A549 (cell line): ENCODE results near the gene NOP53. TPM values are rescaled to one million over a fixed set of nuclear protein-coding genes. Genes with fewer than 3 reads are reported as not detected.

Experiments used
- ATAC-seq, 2 experiments: fragments of 200-7000 bp in 1 of 2; fragments of >200 bp in 1 of 2; cut with Nextera tagmentation in 1 of 2; cut with Tn5 transposase in 1 of 2; 3 replicates each; pipeline versions ENCODE4 v1.8.0 to v1.9.1; 2018 to 2020; ENCODE audit warnings: mild to moderate bottlenecking in 1 of 2, moderate library complexity in 1 of 2
- CTCF ChIA-PET: fragments of 300-600 bp; sonication (Branson Sonifier 250); formaldehyde crosslinking; extraction: SDS; loops from one replicate; lab custom pipeline; 2021; ENCODE audit warnings: antibody characterized with exemption, inconsistent platforms; lab: Yijun Ruan, JAX
- POLR2A ChIA-PET: fragments of 350-600 bp; formaldehyde crosslinking; extraction: SDS; loops from one replicate; lab custom pipeline; 2021; ENCODE audit warnings: antibody characterized with exemption, inconsistent platforms; lab: Yijun Ruan, JAX
- DNase-seq, 2 experiments: peaks; one replicate each; pipeline versions ENCODE4 v3.0.0 to v3.0.0-alpha.2; 2011 to 2016; ENCODE audit warnings: low read depth in 1 of 2, low spot score in 1 of 2
- FAIRE-seq: peaks from 2 replicates; lab custom pipeline; 2011; peaks lifted over from hg19 to GRCh38; lab: Jason Lieb, UNC
- H3K27ac ChIP-seq, 2 experiments: fragments of >200 bp; sonication (Bioruptor Twin); formaldehyde crosslinking; 3 replicates each; pipeline ENCODE4 v1.5.1; 2016 to 2017
- H3K4me1 ChIP-seq: fragments of >200 bp; sonication (Bioruptor Twin); formaldehyde crosslinking; 3 replicates; pipeline ENCODE4 v1.6.1; 2016
- H3K4me2 ChIP-seq: fragments of >200 bp; sonication (Bioruptor Twin); formaldehyde crosslinking; 3 replicates; pipeline ENCODE4 v1.6.1; 2016
- H3K4me3 ChIP-seq: fragments of >200 bp; sonication (Bioruptor Twin); formaldehyde crosslinking; 3 replicates; pipeline ENCODE4 v1.5.1; 2016
- H3K9me3 ChIP-seq: fragments of >200 bp; sonication (Bioruptor Twin); formaldehyde crosslinking; 3 replicates; pipeline ENCODE4 v1.6.1; 2016
- CBX2 ChIP-seq: fragments of 200-600 bp; sonication (generic); IDR thresholded peaks from 2 replicates; pipeline ENCODE4 v1.6.1; 2016; ENCODE audit warnings: low read depth, mild to moderate bottlenecking, borderline replicate concordance
- CBX8 ChIP-seq: fragments of 200-600 bp; sonication (generic); IDR thresholded peaks from 2 replicates; pipeline ENCODE4 v1.6.1; 2016
- CEBPB ChIP-seq, 2 experiments: fragments of >200 bp in 1 of 2; sonication (Bioruptor Twin) in 1 of 2; formaldehyde crosslinking in 1 of 2; IDR thresholded peaks; 2 replicates each; pipeline ENCODE4 v1.6.1; 2012 to 2016
- CHD2 ChIP-seq: fragments of 150-350 bp; IDR thresholded peaks from 2 replicates; pipeline ENCODE4 v1.6.1; 2014; ENCODE audit warnings: low read length; ENCODE audit not compliant: partially characterized antibody
- ESRRA ChIP-seq: fragments of 150-350 bp; IDR thresholded peaks from 2 replicates; pipeline ENCODE4 v1.6.1; 2014; ENCODE audit warnings: mild to moderate bottlenecking, low read length, borderline replicate concordance
- FOXS1 ChIP-seq: fragments of 250-450 bp; sonication (Bioruptor Pico); IDR thresholded peaks from 2 replicates; pipeline ENCODE4 v1.5.0; 2020; ENCODE audit warnings: mild to moderate bottlenecking, moderate library complexity
- HEYL ChIP-seq: fragments of 250-450 bp; sonication (Bioruptor Pico); IDR thresholded peaks from 2 replicates; pipeline ENCODE4 v1.8.0; 2021; ENCODE audit warnings: mild to moderate bottlenecking, moderate library complexity
- HOXA7 ChIP-seq: fragments of 250-450 bp; sonication (Bioruptor Pico); IDR thresholded peaks from 2 replicates; pipeline ENCODE4 v1.5.0; 2020; ENCODE audit warnings: mild to moderate bottlenecking, moderate library complexity
- HOXB5 ChIP-seq: fragments of 250-450 bp; sonication (Bioruptor Pico); IDR thresholded peaks from 2 replicates; pipeline ENCODE4 v1.5.0; 2020; ENCODE audit warnings: mild to moderate bottlenecking, moderate library complexity
- KDM1A ChIP-seq: fragments of 200-600 bp; sonication (generic); IDR thresholded peaks from 2 replicates; pipeline ENCODE4 v1.6.1; 2016; ENCODE audit warnings: low read depth, mild to moderate bottlenecking
- KDM5A ChIP-seq: fragments of 200-600 bp; sonication (generic); IDR thresholded peaks from 2 replicates; pipeline ENCODE4 v1.6.1; 2016; ENCODE audit warnings: antibody characterized with exemption, mild to moderate bottlenecking
- MAZ ChIP-seq: fragments of 150-350 bp; IDR thresholded peaks from 2 replicates; pipeline ENCODE4 v1.6.1; 2014; ENCODE audit warnings: antibody characterized with exemption, low read depth, low read length, borderline replicate concordance
- NPAS2 ChIP-seq: fragments of 250-450 bp; sonication (Bioruptor Pico); IDR thresholded peaks from 2 replicates; pipeline ENCODE4 v1.8.0; 2022; ENCODE audit warnings: mild to moderate bottlenecking, moderate library complexity, borderline replicate concordance
- POLR2A ChIP-seq: IDR thresholded peaks from 2 replicates; pipeline ENCODE4 v1.6.1; 2012; ENCODE audit warnings: mild to moderate bottlenecking, low read length
- POLR2AphosphoS2 ChIP-seq: conservative IDR thresholded peaks from 2 replicates; pipeline ENCODE4 v1.6.1; 2012; ENCODE audit warnings: low read length, improper control_type of control experiment, inconsistent platforms
- RARB ChIP-seq: fragments of 250-450 bp; sonication (Bioruptor Pico); IDR thresholded peaks from 2 replicates; pipeline ENCODE4 v1.8.0; 2021; ENCODE audit warnings: mild to moderate bottlenecking, moderate library complexity
- RCOR1 ChIP-seq: fragments of 150-350 bp; IDR thresholded peaks from 2 replicates; pipeline ENCODE4 v1.6.1; 2014; ENCODE audit warnings: antibody characterized with exemption, low read length, low read depth
- REST ChIP-seq: fragments of 200-600 bp; sonication (generic); IDR thresholded peaks from 2 replicates; pipeline ENCODE4 v1.6.1; 2016; ENCODE audit warnings: antibody characterized with exemption, mild to moderate bottlenecking, moderate library complexity
- TFCP2L1 ChIP-seq: fragments of 250-450 bp; sonication (Bioruptor Pico); IDR thresholded peaks from 2 replicates; pipeline ENCODE4 v1.5.0; 2021; ENCODE audit warnings: mild to moderate bottlenecking
- ZC3H11A ChIP-seq: fragments of 450-650 bp; IDR thresholded peaks from 2 replicates; pipeline ENCODE4 v1.6.1; 2014; ENCODE audit warnings: antibody characterized with exemption, mild to moderate bottlenecking
- ZFP36 ChIP-seq: fragments of 450-650 bp; IDR thresholded peaks from 2 replicates; pipeline ENCODE4 v1.6.1; 2014; ENCODE audit warnings: borderline replicate concordance; ENCODE audit not compliant: partially characterized antibody
- ZNF302 ChIP-seq: fragments of 250-450 bp; sonication (Bioruptor Pico); IDR thresholded peaks from 2 replicates; pipeline ENCODE4 v1.9.0; 2021; ENCODE audit warnings: inconsistent platforms, mild to moderate bottlenecking, moderate library complexity
- ZSCAN20 ChIP-seq: fragments of 250-450 bp; sonication (Bioruptor Pico); IDR thresholded peaks from 2 replicates; pipeline ENCODE4 v1.8.0; 2022; ENCODE audit warnings: mild to moderate bottlenecking, moderate library complexity
- WGBS: methylation state at CpG from one replicate; pipeline ENCODE4 v1.1.6; 2017; ENCODE audit errors: missing lambda C conversion rate; 5-methylcytosine and 5-hydroxymethylcytosine counted together
- polyA plus RNA-seq, 4 experiments: library from polyadenylated mRNA; depleted of rRNA in 3 of 4; stranded (reverse); fragments of >200 nt; fragmentation: RNase III in 1 of 4; extraction: RNeasy Plus Mini Kit Qiagen cat#74134 plus additional on column Dnase treatment in 1 of 4; gene quantifications; 2 replicates in 3 of 4; 3 replicates in 1 of 4; pipeline ENCODE4 v1.2.3, GENCODE V29; 2011 to 2017
- TF ChIP-seq, protein P1 (sequence below): fragments of 250-450 bp; sonication (Bioruptor Pico); IDR thresholded peaks from 2 replicates; pipeline ENCODE4 v1.5.0; 2020; ENCODE audit warnings: low read depth, mild to moderate bottlenecking, moderate library complexity
- TF ChIP-seq, protein P2 (sequence below): fragments of 450-650 bp; IDR thresholded peaks from 2 replicates; pipeline ENCODE4 v1.6.1; 2014; ENCODE audit warnings: antibody characterized with exemption
- TF ChIP-seq, protein P3 (sequence below): fragments of >200 bp; sonication (Bioruptor Twin); formaldehyde crosslinking; IDR thresholded peaks from 3 replicates; pipeline ENCODE4 v1.5.1; 2016
- TF ChIP-seq, protein P4 (sequence below): IDR thresholded peaks from 2 replicates; pipeline ENCODE4 v1.6.1; 2012

NOP53 gene
- polyA plus RNA-seq, 2 of the 4 experiments (the other 2 are of a cell fraction) = 135 to 182 TPM

DNA sequence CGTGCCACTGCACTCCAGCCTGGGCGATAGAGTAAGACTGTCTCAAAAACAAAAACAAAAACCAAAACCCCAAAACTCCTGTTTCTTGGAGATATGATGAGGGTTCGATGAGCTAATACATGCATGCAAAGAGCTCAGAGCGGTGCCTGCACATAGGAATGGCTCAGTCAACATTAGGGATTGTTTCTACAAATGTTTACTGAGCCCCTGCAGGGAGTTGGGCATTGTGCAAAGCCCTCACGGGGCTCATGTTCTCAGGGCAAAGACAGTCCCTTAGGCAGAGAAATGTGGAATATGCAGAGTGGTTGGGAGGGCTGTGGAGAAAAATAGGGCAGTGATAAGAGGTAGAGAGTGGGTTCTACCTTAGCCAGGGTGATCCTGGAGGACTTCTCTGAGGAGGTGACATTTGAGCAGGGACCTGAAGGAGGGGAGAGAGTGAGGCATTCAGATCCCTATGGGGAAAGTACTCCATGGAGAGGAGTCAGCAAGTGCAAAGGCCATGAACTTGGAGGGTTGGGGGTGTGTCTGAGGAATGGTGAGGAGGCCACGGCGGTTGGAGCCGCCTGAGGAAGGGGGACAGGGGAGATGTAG is 33.6 kb upstream of the NOP53 start:
- Histone ChIP-seq H3K4me1 (no peaks in the 10 kb centered on the region), H3K4me3 (no peak overlapping the region), H3K9me3 (0 out of 3 replicates have a peak, but pooled peaks cover 3% of the 10 kb centered on the region), H3K4me2 (no peak overlapping the region), H3K27ac (no peak overlapping the region)
- FAIRE-seq = no peak
- ATAC-seq = no peak
- TF ChIP-seq KDM5A (no peak), ZFP36 (peak; percentile 96)
- ChIA-PET POLR2A (interaction anchor here (3.9 kb wide), 1 partner anchor 33 kb away, joined by 69 read pairs; the partner anchor contains the start of gene NOP53), CTCF (interaction anchor here (0.8 to 23.3 kb wide), 11 partner anchors 10 to 363 kb away, joined by 3 to 1389 read pairs (median 16); partner anchors contain the start of genes DHX34 and NOP53)
- WGBS = 61% methylated on average over 8 of the region's 8 CpGs
- DNase-seq = no peak

- H3K9me3 ChIP-seq = 0 out of 3 replicates have a peak, but pooled peaks cover 3% of the 10 kb centered on the region
- FAIRE-seq (no peak), DNase-seq (peak; percentile 69 to 84), ATAC-seq (peak; percentile 83 to 92)
- peaks cover 4% of the 10 kb centered on the region for H3K4me1 ChIP-seq
- H3K27ac ChIP-seq = peak within 1 kb of the TSS; percentile 97 to 99
- WGBS = 3% methylated on average over 52 of the region's 52 CpGs
- ChIA-PET POLR2A (interaction anchor here (0.7 to 3.9 kb wide), 5 partner anchors 10 to 456 kb away, joined by 3 to 69 read pairs (median 6); partner anchors contain the start of gene NOP53), CTCF (interaction anchor here (0.6 to 23.3 kb wide), 46 partner anchors 12 to 422 kb away, joined by 3 to 1389 read pairs (median 5); partner anchors contain the start of genes KPTN, NAPA and NOP53)
- peak within 1 kb of the TSS; percentile 84 for H3K4me2 ChIP-seq
- H3K4me3 ChIP-seq = peak within 1 kb of the TSS; percentile 89
- TF ChIP-seq HEYL (CRISPR knock-in tag) (no peak), HOXA7 (CRISPR knock-in tag) (no peak), RARB (no peak), HOXB5 (CRISPR knock-in tag) (0 out of 2 replicates have a peak, but pooled peaks have one; percentile 51), CHD2 (no peak), CBX2 (no peak), ZSCAN20 (CRISPR knock-in tag) (no peak), FOXS1 (no peak), ZNF302 (CRISPR knock-in tag) (no peak), ZC3H11A (no peak), CEBPB (IDR thresholded peaks at IDR 0.05) (no peak), REST (no peak), ESRRA (no peak), RCOR1 (no peak), NPAS2 (CRISPR knock-in tag) (no peak), KDM1A (no peak), MAZ (peak; percentile 82; the same call in 1 of the 2 replicates), POLR2A (peak; percentile 82), CBX8 (no peak), TFCP2L1 (CRISPR knock-in tag) (peak; percentile 65; the same call in 1 of the 2 replicates), POLR2AphosphoS2 (no peak)
- TF ChIP-seq, protein P1, sequence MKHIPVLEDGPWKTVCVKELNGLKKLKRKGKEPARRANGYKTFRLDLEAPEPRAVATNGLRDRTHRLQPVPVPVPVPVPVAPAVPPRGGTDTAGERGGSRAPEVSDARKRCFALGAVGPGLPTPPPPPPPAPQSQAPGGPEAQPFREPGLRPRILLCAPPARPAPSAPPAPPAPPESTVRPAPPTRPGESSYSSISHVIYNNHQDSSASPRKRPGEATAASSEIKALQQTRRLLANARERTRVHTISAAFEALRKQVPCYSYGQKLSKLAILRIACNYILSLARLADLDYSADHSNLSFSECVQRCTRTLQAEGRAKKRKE = no peak
- TF ChIP-seq, protein P2, sequence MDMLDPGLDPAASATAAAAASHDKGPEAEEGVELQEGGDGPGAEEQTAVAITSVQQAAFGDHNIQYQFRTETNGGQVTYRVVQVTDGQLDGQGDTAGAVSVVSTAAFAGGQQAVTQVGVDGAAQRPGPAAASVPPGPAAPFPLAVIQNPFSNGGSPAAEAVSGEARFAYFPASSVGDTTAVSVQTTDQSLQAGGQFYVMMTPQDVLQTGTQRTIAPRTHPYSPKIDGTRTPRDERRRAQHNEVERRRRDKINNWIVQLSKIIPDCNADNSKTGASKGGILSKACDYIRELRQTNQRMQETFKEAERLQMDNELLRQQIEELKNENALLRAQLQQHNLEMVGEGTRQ = no peak
- TF ChIP-seq, protein P3, sequence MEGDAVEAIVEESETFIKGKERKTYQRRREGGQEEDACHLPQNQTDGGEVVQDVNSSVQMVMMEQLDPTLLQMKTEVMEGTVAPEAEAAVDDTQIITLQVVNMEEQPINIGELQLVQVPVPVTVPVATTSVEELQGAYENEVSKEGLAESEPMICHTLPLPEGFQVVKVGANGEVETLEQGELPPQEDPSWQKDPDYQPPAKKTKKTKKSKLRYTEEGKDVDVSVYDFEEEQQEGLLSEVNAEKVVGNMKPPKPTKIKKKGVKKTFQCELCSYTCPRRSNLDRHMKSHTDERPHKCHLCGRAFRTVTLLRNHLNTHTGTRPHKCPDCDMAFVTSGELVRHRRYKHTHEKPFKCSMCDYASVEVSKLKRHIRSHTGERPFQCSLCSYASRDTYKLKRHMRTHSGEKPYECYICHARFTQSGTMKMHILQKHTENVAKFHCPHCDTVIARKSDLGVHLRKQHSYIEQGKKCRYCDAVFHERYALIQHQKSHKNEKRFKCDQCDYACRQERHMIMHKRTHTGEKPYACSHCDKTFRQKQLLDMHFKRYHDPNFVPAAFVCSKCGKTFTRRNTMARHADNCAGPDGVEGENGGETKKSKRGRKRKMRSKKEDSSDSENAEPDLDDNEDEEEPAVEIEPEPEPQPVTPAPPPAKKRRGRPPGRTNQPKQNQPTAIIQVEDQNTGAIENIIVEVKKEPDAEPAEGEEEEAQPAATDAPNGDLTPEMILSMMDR = peak; percentile 99
- TF ChIP-seq, protein P4, sequence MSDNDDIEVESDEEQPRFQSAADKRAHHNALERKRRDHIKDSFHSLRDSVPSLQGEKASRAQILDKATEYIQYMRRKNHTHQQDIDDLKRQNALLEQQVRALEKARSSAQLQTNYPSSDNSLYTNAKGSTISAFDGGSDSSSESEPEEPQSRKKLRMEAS = peak; percentile 53; the same call in 1 of the 2 replicates
These were observed 32.0 kb upstream of the NOP53 start, which contains the start of gene EHD2 for GRCh38 chr19:47713046-47714021. TSS of gene EHD2 (plus strand) at chr19:47713422. CDS start at chr19:47716613, 3,191 bp downstream.
